SU-DHL-6 (cell line): ENCODE results near the gene DGUOK.

Source experiments
- EZH2phosphoT487 ChIP-seq: fragments of 200-600 bp; sonication (generic), shearing (Covaris generic); conservative IDR thresholded peaks from 2 replicates; pipeline ENCODE4 v1.6.1; 2018; ENCODE audit warnings: mild to moderate bottlenecking, antibody characterized with exemption, low read length, moderate library complexity, mixed read lengths
- TF ChIP-seq, protein P1 (sequence below): fragments of 200-600 bp; sonication (generic); IDR thresholded peaks from one replicate; pipeline ENCODE4 v1.5.1; 2017; ENCODE audit warnings: antibody characterized with exemption, mild to moderate bottlenecking, low read length, moderate library complexity; ENCODE audit not compliant: insufficient read depth, poor library complexity, severe bottlenecking

DNA sequence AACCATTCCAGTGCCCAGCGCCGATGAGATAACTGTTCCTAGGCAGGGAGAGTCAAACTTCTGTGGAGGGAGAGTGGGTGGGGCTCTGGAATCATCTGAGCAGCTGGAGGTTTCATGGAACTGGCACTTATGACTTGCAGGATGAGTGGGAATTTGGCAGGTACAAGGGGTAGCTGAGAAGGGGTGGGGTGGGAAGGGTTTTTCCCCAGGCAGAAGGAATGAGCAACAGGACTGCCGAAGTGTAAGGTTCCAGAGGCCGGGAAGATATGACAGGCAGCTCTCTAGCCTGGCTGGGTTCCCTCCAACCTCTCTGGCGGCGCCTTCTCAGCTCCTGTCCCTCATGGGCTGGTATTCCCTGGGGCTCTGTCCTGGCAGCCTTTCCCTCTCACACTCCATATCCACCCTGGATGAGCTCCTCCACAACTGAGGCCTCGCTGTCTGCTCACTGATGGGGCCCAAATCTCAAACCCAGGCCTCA is 55.5 kb downstream of the DGUOK start:
- TF ChIP-seq, protein P1, sequence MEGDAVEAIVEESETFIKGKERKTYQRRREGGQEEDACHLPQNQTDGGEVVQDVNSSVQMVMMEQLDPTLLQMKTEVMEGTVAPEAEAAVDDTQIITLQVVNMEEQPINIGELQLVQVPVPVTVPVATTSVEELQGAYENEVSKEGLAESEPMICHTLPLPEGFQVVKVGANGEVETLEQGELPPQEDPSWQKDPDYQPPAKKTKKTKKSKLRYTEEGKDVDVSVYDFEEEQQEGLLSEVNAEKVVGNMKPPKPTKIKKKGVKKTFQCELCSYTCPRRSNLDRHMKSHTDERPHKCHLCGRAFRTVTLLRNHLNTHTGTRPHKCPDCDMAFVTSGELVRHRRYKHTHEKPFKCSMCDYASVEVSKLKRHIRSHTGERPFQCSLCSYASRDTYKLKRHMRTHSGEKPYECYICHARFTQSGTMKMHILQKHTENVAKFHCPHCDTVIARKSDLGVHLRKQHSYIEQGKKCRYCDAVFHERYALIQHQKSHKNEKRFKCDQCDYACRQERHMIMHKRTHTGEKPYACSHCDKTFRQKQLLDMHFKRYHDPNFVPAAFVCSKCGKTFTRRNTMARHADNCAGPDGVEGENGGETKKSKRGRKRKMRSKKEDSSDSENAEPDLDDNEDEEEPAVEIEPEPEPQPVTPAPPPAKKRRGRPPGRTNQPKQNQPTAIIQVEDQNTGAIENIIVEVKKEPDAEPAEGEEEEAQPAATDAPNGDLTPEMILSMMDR = no peak
- TF ChIP-seq EZH2phosphoT487 = no peak
